Right renal pelvis (tissue), 4 donors: ENCODE results near the gene NEDD4. TPM values are rescaled to one million over a fixed set of nuclear protein-coding genes. Genes with fewer than 3 reads are reported as not detected.
"Not testable (repeated sequence)": the region's sequence is repeated elsewhere in the genome, so short reads cannot be mapped to it uniquely, and the experiment has no call there.

Experiments
- DNase-seq, 4 donors: peaks; one replicate each; pipeline ENCODE4 v3.0.0-alpha.2; 2013; ENCODE audit warnings: low read depth in 4 of 4, low spot score in 3 of 4, missing footprints in 1 of 4
- polyA plus RNA-seq, 4 donors: library from polyadenylated mRNA; unstranded; fragments of 120-200 nt; gene quantifications; one replicate each; pipeline ENCODE4 v1.2.1, GENCODE V29; 2013; ENCODE audit not compliant: insufficient read length in 4 of 4

The NEDD4 gene
- polyA plus RNA-seq, 4 donors = 13.7 to 17.7 (median 16.3) TPM

DNA sequence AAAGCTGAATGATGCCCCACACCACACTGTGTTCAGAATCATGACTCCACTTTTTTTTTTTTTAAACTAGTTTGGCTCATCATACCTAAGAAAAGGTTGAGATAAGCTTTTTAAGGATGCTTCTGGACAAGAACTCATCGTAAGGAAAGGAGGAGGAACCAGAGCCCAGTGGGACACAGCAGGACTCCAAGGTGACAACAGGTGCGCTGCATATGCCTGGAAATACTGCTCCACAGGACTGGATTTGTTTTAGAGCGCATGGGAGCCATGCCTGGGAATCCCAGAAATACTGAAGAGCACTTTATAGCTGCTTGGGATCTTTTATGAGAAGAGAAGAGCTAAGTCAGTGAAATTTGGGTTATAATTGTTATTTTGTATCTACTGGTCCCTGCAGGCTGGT is 93.4 kb downstream of the NEDD4 start:
- no peak for DNase-seq

DNA sequence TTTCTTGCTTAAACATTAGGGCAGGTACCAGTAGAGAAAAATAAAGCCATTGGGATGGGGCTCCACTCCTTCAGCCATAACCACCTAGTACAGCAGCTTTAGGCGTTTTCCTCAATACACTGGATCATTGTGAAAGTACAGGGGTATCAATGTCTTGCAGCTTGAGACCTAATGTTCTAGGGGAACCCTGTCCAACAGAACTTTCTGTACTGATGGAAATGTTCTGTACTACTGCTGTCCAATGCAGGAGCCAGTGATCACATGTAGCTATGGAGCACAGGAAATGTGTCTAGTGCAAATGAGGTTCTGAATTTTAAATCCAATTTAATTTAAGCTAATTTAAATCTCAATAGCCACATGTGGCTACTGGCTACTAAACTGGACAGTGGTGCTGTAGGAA is 93.9 kb downstream of the NEDD4 start:
- DNase-seq = no peak

DNA sequence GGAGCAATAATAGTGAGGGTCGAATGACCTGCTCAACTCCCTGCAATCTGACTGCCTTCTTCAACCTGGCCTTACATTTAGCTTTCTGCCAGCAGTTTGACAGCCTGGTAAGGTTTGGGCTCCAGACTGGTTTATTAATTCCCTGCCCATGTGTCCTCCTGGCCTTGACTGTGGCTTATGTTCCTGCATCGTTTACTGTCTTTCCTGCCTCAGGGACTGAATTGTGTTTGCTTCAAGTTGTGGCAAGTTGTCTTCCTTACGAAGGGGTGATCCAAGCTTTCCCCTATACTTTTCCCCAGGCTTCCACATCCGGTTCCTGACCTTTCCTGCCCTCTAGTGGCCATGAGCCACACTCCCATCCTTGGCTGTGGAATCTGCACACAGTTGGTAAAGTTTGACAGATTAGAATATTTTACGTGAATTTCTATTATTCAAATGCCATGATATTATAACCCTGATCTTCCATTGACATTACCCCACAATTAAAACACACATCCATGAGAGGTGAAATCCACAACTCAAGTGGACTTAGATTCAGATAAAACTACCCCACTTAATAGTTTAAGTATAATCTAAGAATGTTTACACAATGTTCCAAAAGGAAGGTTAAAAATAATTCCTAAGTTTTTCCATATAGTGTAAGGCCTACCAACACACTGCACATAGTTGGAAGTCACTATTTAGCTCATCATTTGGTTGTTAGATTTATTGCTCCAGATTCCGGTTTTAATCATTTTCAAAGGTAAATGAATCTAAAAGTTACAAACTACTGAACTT is 95.7 kb downstream of the NEDD4 start:
- peak in 1 of 4 donors; percentile 23 for DNase-seq

DNA sequence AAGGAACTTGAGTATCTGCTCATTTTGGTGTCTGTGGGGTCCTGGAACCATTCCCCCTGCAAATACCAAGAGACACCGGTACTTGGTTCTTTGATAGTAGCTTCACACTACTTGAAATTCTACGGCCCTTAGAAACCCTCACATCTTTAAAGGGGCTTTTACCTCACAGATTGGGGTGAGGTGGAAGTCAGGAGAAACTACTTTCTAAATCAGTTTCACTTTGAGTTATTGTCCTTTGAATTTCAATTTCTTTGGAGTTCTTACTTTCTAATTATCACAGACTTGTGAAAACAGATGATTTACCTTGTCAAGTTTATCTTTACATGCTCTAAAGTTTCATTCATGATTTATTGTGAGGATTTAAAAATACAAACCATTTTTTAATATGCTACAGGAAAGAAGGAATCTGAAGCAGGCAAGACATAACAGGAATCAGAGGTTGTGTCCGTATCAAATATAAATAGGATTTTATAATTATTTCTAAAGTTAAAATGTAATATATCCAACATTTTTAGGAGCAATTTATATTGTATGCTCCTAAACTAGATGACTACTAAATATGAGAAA is 98.9 kb downstream of the NEDD4 start:
- no peak for DNase-seq

DNA sequence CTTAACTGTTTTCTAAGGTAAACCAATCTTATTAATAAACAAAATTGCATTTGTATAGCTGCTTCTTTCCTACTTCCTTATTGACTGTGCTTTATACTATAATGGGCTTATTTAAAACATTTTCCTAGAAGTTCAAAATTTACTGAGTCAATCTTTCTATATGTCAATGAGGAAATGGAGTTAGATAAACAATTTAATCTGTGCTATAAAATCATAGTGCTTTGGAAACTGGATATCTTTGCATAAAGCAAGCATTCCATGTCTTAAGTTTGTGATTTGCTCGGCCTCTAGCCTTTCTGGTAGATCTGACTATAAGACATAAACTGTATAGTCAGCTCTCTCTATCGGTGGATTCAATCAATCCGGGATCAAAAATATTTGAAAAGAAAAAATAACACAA is 99.6 kb downstream of the NEDD4 start:
- no peak for DNase-seq

DNA sequence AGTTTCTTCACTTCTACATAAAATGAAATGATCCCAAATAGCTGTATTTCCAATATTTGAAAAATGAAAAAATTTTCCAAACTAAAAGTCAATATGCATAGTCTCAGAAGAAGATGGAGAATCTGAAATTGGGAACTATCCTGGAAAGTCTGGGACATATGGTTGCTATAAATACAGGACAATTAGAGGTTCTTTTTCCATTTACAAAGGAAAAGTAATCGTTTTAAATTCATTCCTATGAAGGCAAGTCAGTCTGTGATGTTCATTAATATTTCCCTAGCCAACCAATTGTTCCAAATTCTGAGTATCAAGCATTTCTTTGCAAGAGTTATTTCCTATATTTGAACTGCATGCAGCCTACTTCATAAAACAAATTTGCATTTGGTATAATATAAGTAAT is 102.2 kb downstream of the NEDD4 start:
- DNase-seq = no peak

DNA sequence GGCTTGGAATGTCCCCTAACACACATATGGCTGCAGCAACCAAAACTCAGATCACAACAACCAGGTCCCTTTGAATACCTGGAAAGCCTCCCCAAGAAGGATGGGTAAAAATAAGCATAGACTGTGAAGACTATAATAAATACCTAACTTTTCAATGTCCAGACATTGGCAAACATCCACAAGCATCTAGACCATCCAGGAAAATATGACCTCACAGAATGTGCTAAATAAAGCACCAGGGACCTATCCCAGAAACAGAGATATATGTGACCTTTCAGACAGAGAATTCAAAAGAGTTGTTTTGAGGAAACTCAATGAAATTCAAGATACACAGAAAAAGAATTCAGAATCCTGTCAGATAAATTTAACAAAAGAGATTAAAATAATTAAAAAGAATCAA is 109.2 kb downstream of the NEDD4 start:
- DNase-seq = no peak

DNA sequence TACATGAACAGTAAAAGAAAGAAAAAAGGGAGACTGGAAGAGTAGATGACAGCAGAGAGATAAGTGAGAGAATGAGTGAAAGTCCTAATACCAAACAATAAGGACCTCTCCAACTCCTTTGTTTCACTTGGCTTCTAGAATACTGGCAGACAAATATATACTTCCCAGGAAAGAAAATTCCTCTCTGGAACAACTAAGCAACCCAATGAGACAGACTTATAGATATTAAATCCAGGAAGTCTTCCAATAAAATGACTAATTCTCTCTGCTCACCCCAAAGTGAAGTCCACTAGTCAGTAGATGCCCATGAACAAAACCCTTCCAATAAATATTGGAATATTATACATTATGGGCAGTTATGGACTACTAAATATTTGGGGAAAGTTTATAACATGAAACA is 114.2 kb downstream of the NEDD4 start:
- no peak for DNase-seq

DNA sequence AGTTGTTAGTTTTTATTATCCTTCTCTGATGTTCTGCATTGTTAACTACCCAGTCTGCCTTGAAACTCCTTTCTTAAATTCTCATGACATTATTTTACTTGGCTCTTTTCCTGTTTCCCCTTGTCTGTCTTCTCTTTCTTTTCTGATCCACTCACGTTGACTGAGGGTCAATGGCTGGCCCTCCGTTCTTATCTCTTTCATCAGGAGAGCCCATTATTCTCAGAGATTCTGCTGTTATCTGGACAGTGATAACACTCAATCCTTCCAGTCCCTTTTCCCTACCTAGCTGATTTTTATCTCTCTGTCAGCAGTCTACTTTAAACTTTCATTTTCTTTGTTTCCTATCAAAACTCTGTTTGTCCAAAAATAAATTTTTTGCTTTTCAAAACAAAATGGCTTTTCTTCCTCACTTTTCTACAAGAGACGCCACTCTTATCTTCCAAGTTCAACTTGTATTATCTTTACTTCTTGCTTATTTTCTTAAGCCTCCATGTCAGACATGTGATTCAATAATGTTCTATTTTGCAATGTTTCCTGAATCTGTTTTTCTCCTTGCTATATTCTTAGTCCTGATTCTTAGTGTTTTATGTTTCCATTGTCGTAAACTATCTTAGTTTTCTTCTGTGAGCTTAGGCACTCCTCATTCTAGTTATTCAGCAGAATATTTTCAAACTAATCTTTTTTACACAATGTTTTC is 120.2 kb downstream of the NEDD4 start:
- DNase-seq = no peak

DNA sequence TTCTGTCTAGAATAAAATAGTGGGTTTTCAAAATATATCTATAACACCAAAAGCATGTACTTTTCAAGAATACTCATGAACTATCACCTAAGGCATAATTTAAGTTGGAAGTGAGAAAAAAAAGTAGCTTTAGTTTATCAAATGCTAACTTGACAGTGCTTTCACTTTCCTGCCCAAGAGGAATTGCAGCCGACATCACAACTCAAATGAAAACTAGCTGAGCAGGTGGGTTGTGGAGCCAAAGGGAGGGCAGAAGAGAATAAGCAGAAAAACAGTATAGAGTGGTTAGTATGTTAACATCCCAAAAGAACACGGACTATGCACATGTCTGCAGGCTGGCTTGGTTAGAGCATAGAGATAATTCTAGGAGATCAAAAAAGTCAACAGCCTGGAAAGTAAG is 120.9 kb downstream of the NEDD4 start:
- no peak for DNase-seq

DNA sequence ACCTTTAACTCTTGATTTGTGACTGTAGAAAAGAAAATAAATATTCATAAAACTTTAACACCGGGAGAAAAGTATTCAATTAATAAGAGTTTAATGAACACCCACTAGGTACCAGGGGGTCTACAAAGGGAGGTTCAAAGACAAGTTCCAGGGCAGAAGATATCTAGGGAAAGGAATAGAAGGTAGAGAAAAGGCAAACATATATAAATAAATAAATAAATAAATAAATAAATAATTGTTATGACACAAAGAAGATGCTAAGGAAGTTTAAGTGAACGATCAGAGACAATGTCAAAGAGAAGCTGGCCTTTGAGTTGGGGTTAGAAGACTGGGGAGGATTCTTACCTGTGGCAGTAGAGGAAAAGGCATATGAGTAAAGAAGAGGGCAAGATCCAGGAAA is 123.8 kb downstream of the NEDD4 start:
- no peak for DNase-seq

DNA sequence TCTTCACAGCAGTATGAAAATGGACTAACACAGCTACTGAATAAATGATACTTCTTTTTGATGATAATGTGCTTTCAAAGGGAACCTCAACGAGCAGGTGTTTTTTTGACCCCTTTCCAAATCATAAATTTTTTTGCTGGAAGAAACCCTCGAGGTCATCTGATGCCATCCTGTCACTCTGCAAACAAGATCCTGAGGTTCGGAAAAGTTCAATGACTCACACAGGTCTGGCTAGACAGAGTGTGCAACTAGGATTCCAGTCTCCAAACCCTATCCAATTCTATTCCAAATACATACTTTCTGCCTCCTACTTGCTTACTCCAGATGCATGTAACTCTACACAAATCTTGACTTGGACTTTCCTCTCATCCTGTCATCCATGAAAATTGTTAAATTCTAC is 124.7 kb downstream of the NEDD4 start:
- no peak for DNase-seq

DNA sequence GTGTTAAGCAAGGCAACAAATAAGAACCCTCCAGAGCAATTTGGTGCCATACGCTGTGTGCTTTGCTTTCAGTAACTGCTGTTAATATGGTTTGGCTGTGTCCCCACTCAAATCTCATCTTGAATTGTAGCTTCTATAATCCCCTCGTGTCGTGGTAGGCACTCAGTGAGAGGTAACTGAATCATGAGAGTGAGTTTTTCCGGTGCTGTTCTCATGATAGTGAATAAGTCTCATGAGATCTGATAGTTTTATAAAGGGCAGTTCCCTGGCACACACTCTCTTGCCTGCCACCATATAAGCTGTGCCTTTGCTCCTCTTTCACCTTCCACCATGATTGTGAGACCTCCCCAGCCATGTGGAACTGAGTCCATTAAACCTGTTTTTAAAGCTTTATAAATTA is 125.1 kb downstream of the NEDD4 start:
- DNase-seq = not testable (repeated sequence)

DNA sequence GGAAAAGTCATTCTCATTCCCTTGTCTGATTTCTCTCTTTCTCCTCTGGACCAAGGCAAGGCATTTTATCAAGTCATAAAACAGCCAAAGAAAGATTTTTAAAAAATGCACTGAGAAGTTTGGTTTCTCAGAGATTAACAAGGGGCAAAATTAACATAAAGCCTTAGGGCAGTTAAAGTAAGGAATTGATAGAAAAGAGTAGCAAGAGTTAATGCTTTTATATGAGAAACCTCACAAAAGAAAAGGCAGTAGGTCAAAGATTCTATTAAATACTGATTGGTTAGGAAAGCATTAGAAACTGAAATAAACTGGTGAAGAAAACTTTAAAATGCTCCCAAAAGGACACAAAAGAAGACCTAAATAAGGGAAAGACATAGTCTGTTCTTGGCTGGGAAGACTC is 129.5 kb downstream of the NEDD4 start:
- DNase-seq = no peak

DNA sequence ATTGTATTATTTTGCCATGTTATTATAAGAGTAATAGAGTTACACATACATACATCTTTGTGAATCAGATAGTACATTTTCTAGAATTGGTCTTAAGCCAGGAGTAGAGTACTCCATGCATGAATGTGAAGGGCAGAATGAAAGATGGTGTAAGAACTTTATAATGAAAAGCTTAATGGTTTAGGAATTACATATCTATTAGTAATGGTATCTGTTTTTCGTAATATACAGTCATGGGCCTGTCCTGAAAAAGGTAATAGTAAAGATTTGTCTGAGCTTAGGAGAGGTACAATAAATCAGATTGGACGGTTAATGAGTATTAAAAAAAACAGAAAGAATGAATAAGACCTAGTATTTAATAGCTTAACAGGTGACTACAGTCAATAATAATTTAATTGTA is 132.3 kb downstream of the NEDD4 start:
- no peak for DNase-seq

DNA sequence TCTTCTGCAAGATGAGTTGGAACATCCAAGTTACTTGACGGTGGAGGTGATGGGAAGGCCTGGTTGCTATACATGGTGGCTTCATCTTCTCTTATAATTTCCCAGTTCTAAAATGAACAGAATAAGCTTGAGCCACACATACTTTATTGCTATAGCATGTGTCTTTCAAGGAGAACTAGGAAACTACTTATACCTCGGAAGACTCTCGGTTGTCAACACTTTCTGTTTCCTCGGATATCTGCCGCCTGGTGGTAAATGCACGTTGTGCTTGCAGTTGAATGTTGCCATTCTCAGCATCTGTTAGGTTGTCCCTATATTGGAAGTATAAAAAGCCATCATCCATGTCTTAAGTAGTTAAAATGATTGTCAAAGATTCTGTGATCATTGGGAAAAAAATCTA is 132.9 kb downstream of the NEDD4 start:
- DNase-seq = no peak

DNA sequence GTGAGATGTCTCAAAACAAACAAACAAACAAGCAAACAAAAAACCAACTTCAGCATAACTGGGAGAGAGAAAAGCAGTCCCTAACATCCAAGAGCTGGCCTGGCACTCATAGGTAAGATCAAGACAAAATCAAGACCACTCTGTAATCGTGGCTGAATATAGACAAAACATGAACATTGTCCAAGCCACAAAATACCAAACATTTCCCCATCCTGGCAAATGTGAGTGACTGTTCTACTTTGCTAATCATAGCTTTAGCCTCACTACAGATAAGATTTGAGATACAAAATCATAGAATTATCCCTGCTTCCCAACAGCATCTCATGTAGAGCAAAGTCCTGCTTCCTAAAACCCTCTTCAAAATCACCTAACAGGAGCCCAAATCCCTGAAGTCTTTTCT is 133.7 kb downstream of the NEDD4 start:
- DNase-seq = no peak

DNA sequence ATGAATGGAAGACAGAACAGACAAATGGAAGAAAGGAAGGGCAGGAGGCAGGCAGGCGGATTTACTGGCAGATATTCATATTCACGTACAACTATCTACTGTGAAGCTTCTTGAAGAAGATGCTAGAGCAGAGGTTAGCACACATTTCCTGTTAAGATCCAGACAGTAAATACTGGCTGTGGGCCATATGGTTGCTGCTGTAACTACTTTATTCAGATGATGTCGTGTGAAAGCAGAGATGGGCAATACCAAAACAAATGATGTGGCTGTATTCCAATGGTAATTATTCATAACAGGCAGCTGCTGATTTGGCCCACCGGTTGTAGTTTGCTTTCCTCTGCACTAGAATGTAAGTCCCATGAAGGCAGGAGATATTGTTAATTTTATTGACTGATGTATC is 134.8 kb downstream of the NEDD4 start:
- no peak for DNase-seq

DNA sequence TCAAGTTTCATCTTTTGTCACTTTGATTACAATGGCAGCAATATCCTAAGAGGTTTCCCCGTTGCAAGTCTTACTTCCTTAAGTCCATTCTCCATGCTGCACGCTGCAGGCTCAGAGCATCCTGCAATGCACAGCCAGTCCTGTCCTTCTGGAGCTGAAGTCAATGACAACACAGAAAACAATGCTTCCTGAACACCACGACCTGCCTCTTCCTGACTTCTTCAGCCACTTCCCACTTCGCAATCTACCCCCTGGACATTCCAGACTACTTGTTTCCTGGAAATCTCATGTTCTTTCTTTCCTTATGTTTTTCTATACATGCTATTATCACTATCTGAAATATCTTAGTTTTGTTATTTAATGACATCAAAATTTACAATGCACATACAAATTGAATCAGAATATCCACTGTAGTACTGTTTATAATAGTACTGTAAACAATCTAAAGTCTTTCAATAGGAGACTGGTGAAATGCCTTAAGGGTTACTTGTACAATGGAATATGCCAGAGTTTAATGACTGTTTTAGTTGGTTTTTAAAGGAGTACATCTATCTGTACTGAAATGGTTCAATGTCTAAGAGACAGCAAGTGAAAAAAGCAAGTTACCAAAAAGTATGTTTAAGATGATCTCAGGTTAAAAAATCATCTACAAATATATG is 136.8 kb downstream of the NEDD4 start:
- no peak for DNase-seq

DNA sequence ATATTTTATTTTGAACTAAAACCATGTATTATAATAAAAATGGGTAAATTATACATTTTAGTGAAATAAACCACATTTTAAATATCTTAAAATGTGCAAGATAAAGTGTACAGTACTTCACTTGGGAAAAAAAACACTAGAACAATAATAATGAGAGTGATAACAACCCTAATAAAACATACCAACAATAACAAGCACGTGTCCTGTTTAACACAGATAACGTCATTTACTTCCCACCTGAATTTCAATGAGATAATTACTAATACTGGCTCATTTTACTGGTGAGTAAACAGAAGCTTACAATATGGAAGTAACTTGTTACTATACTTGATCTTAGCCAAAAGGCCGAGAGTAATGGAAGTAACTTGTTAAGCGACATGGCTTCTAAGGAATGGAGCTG is 140.3 kb downstream of the NEDD4 start:
- no peak for DNase-seq

DNA sequence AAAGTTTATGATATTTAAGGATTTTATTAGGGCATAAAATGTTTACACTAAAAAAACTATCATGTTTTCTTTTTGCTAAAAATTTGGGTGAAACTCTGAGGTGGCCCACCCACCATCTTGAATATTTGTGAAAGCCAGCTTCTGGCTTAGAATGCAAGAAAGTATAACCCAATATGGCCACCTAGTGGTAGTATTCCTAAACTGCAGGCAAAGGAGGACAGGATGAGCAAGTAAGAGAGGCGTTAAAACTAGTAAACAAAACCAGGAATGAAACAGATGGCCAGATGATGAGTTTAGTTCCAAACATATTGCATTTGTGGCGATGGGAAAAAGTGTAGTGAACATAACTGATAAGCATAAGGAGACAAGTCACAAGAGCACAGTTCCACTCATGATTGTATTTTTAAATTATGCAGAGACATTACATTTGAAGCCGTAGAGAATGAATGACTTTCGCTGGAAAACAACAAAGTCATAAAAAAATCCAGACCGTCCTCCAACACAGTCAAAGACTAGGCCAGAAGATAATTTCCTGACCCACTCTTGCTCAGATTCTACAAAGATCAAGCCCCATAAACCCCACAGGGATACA is 147.2 kb downstream of the NEDD4 start:
- DNase-seq = peak; percentile 64 to 81 (median 78)
